Karpas-422 (cell line): ENCODE results near the gene DDT. TPM values are rescaled to one million over a fixed set of nuclear protein-coding genes. Genes with fewer than 3 reads are reported as not detected.
A peak's percentile ranks its signal among the peaks of the same experiment; 100 is the strongest.
"Not testable (repeated sequence)": the region's sequence is repeated elsewhere in the genome, so short reads cannot be mapped to it uniquely, and the experiment has no call there.

ENCODE experiments used
- DNase-seq: peaks from one replicate; pipeline ENCODE4 v3.0.0-alpha.2; 2015
- H2AFZ ChIP-seq: fragments of 200-600 bp; sonication (generic); 2 replicates; pipeline ENCODE4 v1.6.1; 2014; ENCODE audit warnings: antibody characterized with exemption, low read length, mixed read lengths
- H3K27ac ChIP-seq: fragments of 200-600 bp; sonication (generic); 2 replicates; pipeline ENCODE4 v1.5.1; 2014; ENCODE audit warnings: mild to moderate bottlenecking, low read length, moderate library complexity
- H3K27me3 ChIP-seq: fragments of 200-600 bp; sonication (generic); 2 replicates; pipeline ENCODE4 v1.6.1; 2014; ENCODE audit warnings: low read length, mixed read lengths
- H3K36me3 ChIP-seq: fragments of 200-600 bp; sonication (generic); 2 replicates; pipeline ENCODE4 v1.6.1; 2014; ENCODE audit warnings: low read length, mixed read lengths; ENCODE audit not compliant: insufficient read depth
- H3K4me1 ChIP-seq: fragments of 200-600 bp; sonication (generic); 2 replicates; pipeline ENCODE4 v1.6.1; 2014; ENCODE audit warnings: mild to moderate bottlenecking, low read length, mixed read lengths
- H3K4me2 ChIP-seq: fragments of 200-600 bp; sonication (generic); 2 replicates; pipeline ENCODE4 v1.6.1; 2014; ENCODE audit warnings: low read length, low read depth, mild to moderate bottlenecking; ENCODE audit not compliant: poor library complexity, severe bottlenecking
- H3K4me3 ChIP-seq: fragments of 200-600 bp; sonication (generic); 2 replicates; pipeline ENCODE4 v1.5.1; 2014; ENCODE audit warnings: mild to moderate bottlenecking, antibody characterized with exemption, low read length, mixed read lengths
- H3K79me2 ChIP-seq: fragments of 200-600 bp; sonication (generic); 2 replicates; pipeline ENCODE4 v1.6.1; 2014; ENCODE audit warnings: mild to moderate bottlenecking, low read length, mixed read lengths
- H3K9ac ChIP-seq: fragments of 200-600 bp; sonication (generic); 2 replicates; pipeline ENCODE4 v1.6.0; 2014; ENCODE audit warnings: low read length
- H3K9me2 ChIP-seq: fragments of 200-600 bp; sonication (generic), shearing (Covaris generic); replicated peaks from 2 replicates; pipeline ENCODE4 v1.6.0; 2014; ENCODE audit warnings: mild to moderate bottlenecking, low read length, moderate library complexity; ENCODE audit not compliant: insufficient read depth
- H3K9me3 ChIP-seq: fragments of 300-700, 200-600 bp; sonication (generic); 2 replicates; pipeline ENCODE4 v1.6.1; 2014; ENCODE audit warnings: low read length, mixed read lengths
- H4K20me1 ChIP-seq: fragments of 200-600 bp; sonication (generic); 2 replicates; pipeline ENCODE4 v1.6.1; 2014; ENCODE audit warnings: mild to moderate bottlenecking, antibody characterized with exemption, low read length, low read depth; ENCODE audit not compliant: insufficient read depth
- total RNA-seq: library from RNA; depleted of rRNA; stranded (reverse); fragments of >200 nt; shearing (Covaris generic); gene quantifications from 2 replicates; pipeline ENCODE4 v1.2.3, GENCODE V29; 2014; ENCODE audit warnings: low replicate concordance; rRNA removed

The DDT gene
- total RNA-seq, 1 experiment from 2014 or later: 372 TPM

GRCh38 chr22:23926561-23926960, 47.7 kb downstream of the DDT start:
- Histone ChIP-seq H3K36me3 (peaks cover 34% of the 10 kb centered on the region), H3K9ac (no peak overlapping the region), H3K27ac (no peak overlapping the region), H4K20me1 (no peaks in the 10 kb centered on the region), H3K9me3 (peaks cover 17% of the 10 kb centered on the region), H3K9me2 (no peaks in the 10 kb centered on the region), H3K79me2 (no peaks in the 10 kb centered on the region), H3K4me3 (no peak overlapping the region), H2AFZ (no peak overlapping the region), H3K4me2 (no peak overlapping the region), H3K4me1 (no peaks in the 10 kb centered on the region), H3K27me3 (no peaks in the 10 kb centered on the region)
- DNase-seq: peak; percentile 19

GRCh38 chr22:23925020-23925606, 49.1 kb downstream of the DDT start:
- Histone ChIP-seq H4K20me1 (no peaks in the 10 kb centered on the region), H3K9me3 (peaks cover 13% of the 10 kb centered on the region), H3K36me3 (peaks cover 29% of the 10 kb centered on the region), H3K9ac (no peak overlapping the region), H3K4me3 (no peak overlapping the region), H3K9me2 (no peaks in the 10 kb centered on the region), H3K27ac (no peak overlapping the region), H3K79me2 (no peaks in the 10 kb centered on the region), H3K4me1 (no peaks in the 10 kb centered on the region), H2AFZ (no peak overlapping the region), H3K4me2 (no peak overlapping the region), H3K27me3 (no peaks in the 10 kb centered on the region)
- DNase-seq: peak; percentile 42

- H3K27ac ChIP-seq: no peak overlapping the region
- peaks cover 29% of the 10 kb centered on the region for H3K36me3 ChIP-seq
These were observed 51.3 kb downstream of the DDT start for GRCh38 chr22:23922921-23923320.

GRCh38 chr22:23921586-23922201, 52.5 kb downstream of the DDT start:
- not testable (repeated sequence) for H3K27ac ChIP-seq, H3K9me2 ChIP-seq, H3K9me3 ChIP-seq, H2AFZ ChIP-seq, H3K79me2 ChIP-seq, H3K4me3 ChIP-seq, H3K27me3 ChIP-seq, H4K20me1 ChIP-seq, H3K4me1 ChIP-seq, H3K9ac ChIP-seq, H3K4me2 ChIP-seq
- DNase-seq: peak; percentile 19
- H3K36me3 ChIP-seq: peaks cover 22% of the 10 kb centered on the region

More at GRCh38 chr22:23922921-23923320, 51.3 kb downstream of the DDT start:
- Histone ChIP-seq H3K4me2 (no peak overlapping the region), H3K9me3 (peaks cover 13% of the 10 kb centered on the region), H3K79me2 (no peaks in the 10 kb centered on the region), H3K4me1 (no peaks in the 10 kb centered on the region), H3K9ac (no peak overlapping the region), H3K4me3 (no peak overlapping the region), H2AFZ (no peak overlapping the region), H3K27me3 (no peaks in the 10 kb centered on the region), H3K9me2 (no peaks in the 10 kb centered on the region), H4K20me1 (no peaks in the 10 kb centered on the region)
- peak; percentile 33 for DNase-seq

Other genes with a start within 250 kb of the DDT start
- 8.5 and 12.0 TPM in 2 replicates for gene ZNF70, start 223.3 kb downstream of the DDT start, total RNA-seq
- gene VPREB3, start 220.0 kb downstream of the DDT start, total RNA-seq: 321 and 642 TPM in 2 replicates
- not detected in 2 replicates for gene C22orf15, start 211.5 kb downstream of the DDT start, total RNA-seq
- 115 and 220 TPM in 2 replicates for gene CHCHD10, start 206.5 kb downstream of the DDT start, total RNA-seq
- gene MMP11, start 201.6 kb downstream of the DDT start, total RNA-seq: 48.2 and 84.2 TPM in 2 replicates
- 400 and 531 TPM in 2 replicates for gene SMARCB1, start 187.5 kb downstream of the DDT start, total RNA-seq
- 16.3 and 21.7 TPM in 2 replicates for gene DERL3, start 135.4 kb downstream of the DDT start, total RNA-seq
- gene SLC2A11, start 116.6 kb downstream of the DDT start, total RNA-seq: 30.3 and 45.6 TPM in 2 replicates
- gene MIF, start 80.1 kb downstream of the DDT start, total RNA-seq: 1,081 and 1,189 TPM in 2 replicates
- not detected in 2 replicates for gene GSTT2B, start 13.2 kb downstream of the DDT start, total RNA-seq
- 5.2 and 6.0 TPM in 2 replicates for gene DDTL, start 7.6 kb downstream of the DDT start, total RNA-seq
- gene GSTT2, start 5.7 kb upstream of the DDT start, total RNA-seq: not detected in 2 replicates
- gene GSTT4, start 31.0 kb upstream of the DDT start, total RNA-seq: not detected in 2 replicates
- gene CABIN1, start 36.9 kb upstream of the DDT start, total RNA-seq: 56.7 and 97.0 TPM in 2 replicates
- gene SUSD2, start 207.0 kb upstream of the DDT start, total RNA-seq: 0.14 and 0.26 TPM in 2 replicates